Aortic smooth muscle cell (primary cell): ENCODE data around the gene KCNH1. TPM values are rescaled to one million over a fixed set of nuclear protein-coding genes. Genes with fewer than 3 reads are reported as not detected.

Source experiments
- total RNA-seq: library from RNA; depleted of rRNA; stranded (reverse); fragments of >200 nt; gene quantifications from 2 replicates; pipeline ENCODE4 v1.2.3, GENCODE V29; 2014

The KCNH1 gene
- not detected in 2 replicates for total RNA-seq

GRCh38 chr1:211133836-211134669, at the start of gene KCNH1:
Gene KCNH1, minus strand, starts transcription at chr1:211134148. Its CDS starts 203 bp downstream, at chr1:211133945.

Other genes with a start within 250 kb of the KCNH1 start
- gene RCOR3, start 125.2 kb upstream of the KCNH1 start, total RNA-seq, result 14.8 and 24.4 TPM in 2 replicates
- gene TRAF5, start 192.7 kb upstream of the KCNH1 start, total RNA-seq, result 11.1 and 14.3 TPM in 2 replicates